ENCODE data around the gene RNPEP. TPM values are rescaled to one million over a fixed set of nuclear protein-coding genes. Genes with fewer than 3 reads are reported as not detected.

The RNPEP gene
- total and polyA plus RNA-seq, 2 of the 13 experiments (the other 11 are each of a cell fraction or from before 2014, with no cell fraction given), result 20.6 to 38.4 TPM

GRCh38 chr1:202018468-202019234 lies 36.2 kb downstream of the RNPEP start (continued):
- TF ChIP-seq FOSL2 (CRISPR knock-in tag; IDR thresholded peaks at IDR 0.05), result peak; percentile 86
- TF ChIP-seq ZNF205 (CRISPR knock-in tag; IDR thresholded peaks at IDR 0.05), result 0 out of 2 replicates have a peak, but pooled peaks have one; percentile 60
- TF ChIP-seq MIER2 (CRISPR knock-in tag; IDR thresholded peaks at IDR 0.05), result no peak
- peak; percentile 87 for TF ChIP-seq FOXP4 (CRISPR knock-in tag; IDR thresholded peaks at IDR 0.05)
- TF ChIP-seq ZNF431 (CRISPR knock-in tag; IDR thresholded peaks at IDR 0.05; ENCODE audit: borderline replicate concordance, low read depth), result no peak
- peak; percentile 83 for TF ChIP-seq FOXA3 (CRISPR knock-in tag; IDR thresholded peaks at IDR 0.05)
- 0 out of 2 replicates have a peak, but pooled peaks have one; percentile 28 for TF ChIP-seq FOSL1 (CRISPR knock-in tag; IDR thresholded peaks at IDR 0.05; ENCODE audit: borderline replicate concordance)
- 0 out of 2 replicates have a peak, but pooled peaks have one; percentile 36 for TF ChIP-seq BCL6 (CRISPR knock-in tag; IDR thresholded peaks at IDR 0.05)
- 0 out of 2 replicates have a peak, but pooled peaks have one; percentile 26 for TF ChIP-seq SIN3A (IDR thresholded peaks at IDR 0.05; ENCODE audit: borderline replicate concordance, low read depth, low read length)
- no peak for TF ChIP-seq ZNF138 (CRISPR knock-in tag; IDR thresholded peaks at IDR 0.05; ENCODE audit: low read depth)
- 0 out of 2 replicates have a peak, but pooled peaks have one; percentile 8 for TF ChIP-seq RBFOX2 (IDR thresholded peaks at IDR 0.05; ENCODE audit: low read depth, low read length)
- no peak for TF ChIP-seq GPN1 (CRISPR knock-in tag; IDR thresholded peaks at IDR 0.05; ENCODE audit: borderline replicate concordance)
- peak; percentile 22; the same call in 1 of the 2 replicates for TF ChIP-seq DRAP1 (CRISPR knock-in tag; IDR thresholded peaks at IDR 0.05)
- TF ChIP-seq ZNF839 (CRISPR knock-in tag; IDR thresholded peaks at IDR 0.05; ENCODE audit: borderline replicate concordance), result 0 out of 2 replicates have a peak, but pooled peaks have one; percentile 21
- peak; percentile 72; the same call in 1 of the 2 replicates for TF ChIP-seq ZNF710 (CRISPR knock-in tag; IDR thresholded peaks at IDR 0.05; ENCODE audit: borderline replicate concordance)
- no peak for TF ChIP-seq DR1 (CRISPR knock-in tag; IDR thresholded peaks at IDR 0.05)
- TF ChIP-seq ONECUT2 (CRISPR knock-in tag; IDR thresholded peaks at IDR 0.05), result no peak
- TF ChIP-seq KDM5B (CRISPR knock-in tag; IDR thresholded peaks at IDR 0.05; ENCODE audit: borderline replicate concordance), result peak; percentile 67; the same call in 1 of the 2 replicates
- peak; percentile 43; the same call in 1 of the 2 replicates for TF ChIP-seq ZNF143 (CRISPR knock-in tag; IDR thresholded peaks at IDR 0.05)
- TF ChIP-seq BRF2 (CRISPR knock-in tag; IDR thresholded peaks at IDR 0.05), result no peak
- TF ChIP-seq MED1 (CRISPR knock-in tag; IDR thresholded peaks at IDR 0.05), result peak; percentile 49; the same call in 1 of the 2 replicates
- TF ChIP-seq NR2F6 (IDR thresholded peaks at IDR 0.05), result peak; percentile 69
- TF ChIP-seq NR2F6 (CRISPR knock-in tag; IDR thresholded peaks at IDR 0.05), result peak; percentile 72; the same call in 1 of the 2 replicates
- no peak for TF ChIP-seq CENPT (CRISPR knock-in tag; IDR thresholded peaks at IDR 0.05; ENCODE audit: low read depth)
- no peak for TF ChIP-seq CBX2 (IDR thresholded peaks at IDR 0.05; ENCODE audit: low read depth, low read length)
- TF ChIP-seq CBX2 (CRISPR knock-in tag; IDR thresholded peaks at IDR 0.05; ENCODE audit: low read depth), result no peak

All from HepG2 (cell line).